ENCODE data around the gene LAPTM4A. TPM values are rescaled to one million over a fixed set of nuclear protein-coding genes. Genes with fewer than 3 reads are reported as not detected.

LAPTM4A gene
- total and polyA plus RNA-seq, 2 experiments from 2014 or later, result 255 to 455 TPM

GRCh38 chr2:20050646-20051531 is 539 bp downstream of the LAPTM4A start:
- no peak overlapping the region for H2AFZ ChIP-seq
- peaks cover 49% of the 10 kb centered on the region for H3K79me2 ChIP-seq
- H3K9me2 ChIP-seq (replicated peaks; ENCODE audit: insufficient read depth), result no peaks in the 10 kb centered on the region
- peaks cover 20% of the 10 kb centered on the region for H3K4me1 ChIP-seq (ENCODE audit: insufficient read depth)
- peak; percentile 78 for DNase-seq (ENCODE audit: low spot score)
- WGBS (ENCODE audit: low lambda C conversion rate, missing lambda C conversion rate), result 2% methylated on average over 35 of the region's 47 CpGs
- no peaks in the 10 kb centered on the region for H3K9me3 ChIP-seq (ENCODE audit: low read depth)
- H3K27me3 ChIP-seq, result no peaks in the 10 kb centered on the region
- peak overlapping the region; percentile 81 for H3K4me2 ChIP-seq
- no peaks in the 10 kb centered on the region for H3K36me3 ChIP-seq (replicated peaks; ENCODE audit: insufficient read depth, low read depth)
- peak overlapping the region; percentile 95 for H3K27ac ChIP-seq
- H3K4me3 ChIP-seq, result peak overlapping the region; percentile 72
- H4K20me1 ChIP-seq (ENCODE audit: insufficient read depth, poor library complexity, severe bottlenecking), result peaks cover 42% of the 10 kb centered on the region
- no peak for TF ChIP-seq CTCF (IDR thresholded peaks at IDR 0.05; ENCODE audit: poor library complexity)
- no peak for TF ChIP-seq EZH2 (IDR thresholded peaks at IDR 0.05; ENCODE audit: borderline replicate concordance)
- no peak for TF ChIP-seq EZH2phosphoT487 (IDR thresholded peaks at IDR 0.05; ENCODE audit: low read depth, severe bottlenecking, unreplicated experiment)

GRCh38 chr2:20050104-20050645 is 1.3 kb downstream of the LAPTM4A start:
- H3K4me3 ChIP-seq, result peak overlapping the region; percentile 72
- peak overlapping the region; percentile 81 for H3K4me2 ChIP-seq
- H3K27me3 ChIP-seq, result no peaks in the 10 kb centered on the region
- H3K9me3 ChIP-seq (ENCODE audit: low read depth), result no peaks in the 10 kb centered on the region
- peaks cover 27% of the 10 kb centered on the region for H3K4me1 ChIP-seq (ENCODE audit: insufficient read depth)
- peak overlapping the region; percentile 95 for H3K27ac ChIP-seq
- H2AFZ ChIP-seq, result no peak overlapping the region
- no peaks in the 10 kb centered on the region for H3K36me3 ChIP-seq (replicated peaks; ENCODE audit: insufficient read depth, low read depth)
- 2% methylated on average over 10 of the region's 10 CpGs for WGBS (ENCODE audit: low lambda C conversion rate, missing lambda C conversion rate)
- TF ChIP-seq EZH2phosphoT487 (IDR thresholded peaks at IDR 0.05; ENCODE audit: low read depth, severe bottlenecking, unreplicated experiment), result no peak
- no peak for TF ChIP-seq CTCF (IDR thresholded peaks at IDR 0.05; ENCODE audit: poor library complexity)
- no peak for TF ChIP-seq EZH2 (IDR thresholded peaks at IDR 0.05; ENCODE audit: borderline replicate concordance)
- no peaks in the 10 kb centered on the region for H3K9me2 ChIP-seq (replicated peaks; ENCODE audit: insufficient read depth)
- H4K20me1 ChIP-seq (ENCODE audit: insufficient read depth, poor library complexity, severe bottlenecking), result peaks cover 49% of the 10 kb centered on the region
- H3K79me2 ChIP-seq, result peaks cover 56% of the 10 kb centered on the region
- peak; percentile 64 for DNase-seq (ENCODE audit: low spot score)

GRCh38 chr2:20049637-20050036 is 1.8 kb downstream of the LAPTM4A start:
- DNase-seq (ENCODE audit: low spot score), result no peak
- no peaks in the 10 kb centered on the region for H3K27me3 ChIP-seq
- WGBS (ENCODE audit: low lambda C conversion rate, missing lambda C conversion rate), result 5% methylated on average over 4 of the region's 4 CpGs
- H3K9me3 ChIP-seq (ENCODE audit: low read depth), result no peaks in the 10 kb centered on the region
- H3K4me2 ChIP-seq, result peak overlapping the region; percentile 81
- H2AFZ ChIP-seq, result no peak overlapping the region
- no peaks in the 10 kb centered on the region for H3K36me3 ChIP-seq (replicated peaks; ENCODE audit: insufficient read depth, low read depth)
- peak overlapping the region; percentile 72 for H3K4me3 ChIP-seq
- TF ChIP-seq EZH2 (IDR thresholded peaks at IDR 0.05; ENCODE audit: borderline replicate concordance) (no peak), CTCF (IDR thresholded peaks at IDR 0.05; ENCODE audit: poor library complexity) (no peak), EZH2phosphoT487 (IDR thresholded peaks at IDR 0.05; ENCODE audit: low read depth, severe bottlenecking, unreplicated experiment) (no peak)
- peaks cover 27% of the 10 kb centered on the region for H3K4me1 ChIP-seq (ENCODE audit: insufficient read depth)
- peaks cover 55% of the 10 kb centered on the region for H4K20me1 ChIP-seq (ENCODE audit: insufficient read depth, poor library complexity, severe bottlenecking)
- peaks cover 62% of the 10 kb centered on the region for H3K79me2 ChIP-seq
- H3K9me2 ChIP-seq (replicated peaks; ENCODE audit: insufficient read depth), result no peaks in the 10 kb centered on the region
- H3K27ac ChIP-seq, result peak overlapping the region; percentile 95
